ENCODE measurements around the gene SYP. TPM values are rescaled to one million over a fixed set of nuclear protein-coding genes. Genes with fewer than 3 reads are reported as not detected.
A peak's percentile ranks its signal among the peaks of the same experiment; 100 is the strongest.

SYP gene
- total and polyA plus RNA-seq, 12 donors: 6.8 to 147 (median 19.4) TPM

GRCh38 chrX:49172280-49172780 lies 27.7 kb downstream of the SYP start:
- Histone ChIP-seq H3K27me3 (no peaks in the 10 kb centered on the region), H3K36me3 (replicated peaks in 1 of 2) (peaks cover 0 to 12% of the 10 kb centered on the region in 2 donors), H3K4me3 (peak overlapping the region in 3 of 4 donors; percentile 30 to 67 (median 40)), H3K4me1 (replicated peaks in 1 of 2) (peaks cover 14 to 18% of the 10 kb centered on the region in 2 donors), H3K9me3 (replicated peaks in 1 of 3) (no peaks in the 10 kb centered on the region), H3K27ac (peak overlapping the region; percentile 69 to 89 (median 76))
- 1 to 57% (median 35%) methylated on average over 15 to 36 of the region's 37 CpGs; no CpG with 5 or more reads in 1 of the 4 donors for WGBS, 4 donors
- peak; percentile 75 to 89 (median 82) for DNase-seq
- TF ChIP-seq POLR2A (IDR thresholded peaks at IDR 0.05) (peak in 1 of 2 donors; percentile 35), CTCF (IDR thresholded peaks at IDR 0.05) (no peak)
- intact Hi-C loops (cut with DNase I): no loop called here

- intact Hi-C loops (cut with DNase I): no loop called here
- H3K9me3 ChIP-seq (replicated peaks in 1 of 3): no peaks in the 10 kb centered on the region
- TF ChIP-seq POLR2A (IDR thresholded peaks at IDR 0.05) (peak in 1 of 2 donors; percentile 68), CTCF (IDR thresholded peaks at IDR 0.05) (no peak)
- peaks cover 0 to 12% of the 10 kb centered on the region in 2 donors for H3K36me3 ChIP-seq (replicated peaks in 1 of 2)
- DNase-seq: peak in 6 of 7 donors; percentile 57 to 71 (median 60)
- peak within 1 kb of the TSS in 3 of 4 donors; percentile 30 to 67 (median 40) for H3K4me3 ChIP-seq
- H3K27me3 ChIP-seq: no peaks in the 10 kb centered on the region
- peaks cover 14 to 17% of the 10 kb centered on the region in 2 donors for H3K4me1 ChIP-seq (replicated peaks in 1 of 2)
- WGBS, 4 donors: 0 to 58% (median 23%) methylated on average over 10 to 46 of the region's 46 CpGs
- H3K27ac ChIP-seq: peak within 1 kb of the TSS; percentile 69 to 89 (median 76)
Measured at GRCh38 chrX:49171752-49172279, 28.2 kb downstream of the SYP start, which contains the start of gene PLP2. Gene PLP2 (plus strand): TSS chrX:49171898. CDS start chrX:49172001, 103 bp downstream.

GRCh38 chrX:49167740-49168108 lies 32.3 kb downstream of the SYP start:
- DNase-seq: no peak
- 52 to 71% (median 63%) methylated on average over 3 of the region's 3 CpGs for WGBS, 4 donors
- intact Hi-C loops (cut with DNase I): no loop called here
- no peaks in the 10 kb centered on the region for H3K36me3 ChIP-seq (replicated peaks in 1 of 2)
- peak overlapping the region in 1 of 4 donors; percentile 38 for H3K4me3 ChIP-seq
- H3K27me3 ChIP-seq: no peaks in the 10 kb centered on the region
- H3K27ac ChIP-seq: peak overlapping the region; percentile 86 to 92 (median 90)
- peaks cover 6 to 7% of the 10 kb centered on the region in 2 donors for H3K4me1 ChIP-seq (replicated peaks in 1 of 2)
- TF ChIP-seq CTCF (IDR thresholded peaks at IDR 0.05) (no peak), POLR2A (IDR thresholded peaks at IDR 0.05) (no peak)
- no peaks in the 10 kb centered on the region for H3K9me3 ChIP-seq (replicated peaks in 1 of 3)

- no peaks in the 10 kb centered on the region for H3K27me3 ChIP-seq
- peak overlapping the region; percentile 86 to 92 (median 90) for H3K27ac ChIP-seq
- intact Hi-C loops (cut with DNase I): no loop called here
- WGBS, 4 donors: 2 to 52% (median 24%) methylated on average over 13 to 35 of the region's 35 CpGs
- no peaks in the 10 kb centered on the region for H3K9me3 ChIP-seq (replicated peaks in 1 of 3)
- peaks cover 6% of the 10 kb centered on the region in 2 donors for H3K4me1 ChIP-seq (replicated peaks in 1 of 2)
- DNase-seq: peak; percentile 50 to 78 (median 72)
- peak overlapping the region in 1 of 4 donors; percentile 38 for H3K4me3 ChIP-seq
- no peaks in the 10 kb centered on the region for H3K36me3 ChIP-seq (replicated peaks in 1 of 2)
- TF ChIP-seq POLR2A (IDR thresholded peaks at IDR 0.05) (peak in 1 of 2 donors; percentile 53), CTCF (IDR thresholded peaks at IDR 0.05) (no peak)
Measured at GRCh38 chrX:49166914-49167739, 32.9 kb downstream of the SYP start.
